GM18508 (cell line): Measurements from ENCODE around the gene BAHCC1.

ENCODE experiments used
- ATAC-seq: cut with Tn5 transposase; IDR thresholded peaks from one replicate; pipeline ENCODE4 v1.9.1; 2021; ENCODE audit warnings: moderate number of reproducible peaks; ENCODE audit not compliant: insufficient read depth, unreplicated experiment

BAHCC1 gene

DNA sequence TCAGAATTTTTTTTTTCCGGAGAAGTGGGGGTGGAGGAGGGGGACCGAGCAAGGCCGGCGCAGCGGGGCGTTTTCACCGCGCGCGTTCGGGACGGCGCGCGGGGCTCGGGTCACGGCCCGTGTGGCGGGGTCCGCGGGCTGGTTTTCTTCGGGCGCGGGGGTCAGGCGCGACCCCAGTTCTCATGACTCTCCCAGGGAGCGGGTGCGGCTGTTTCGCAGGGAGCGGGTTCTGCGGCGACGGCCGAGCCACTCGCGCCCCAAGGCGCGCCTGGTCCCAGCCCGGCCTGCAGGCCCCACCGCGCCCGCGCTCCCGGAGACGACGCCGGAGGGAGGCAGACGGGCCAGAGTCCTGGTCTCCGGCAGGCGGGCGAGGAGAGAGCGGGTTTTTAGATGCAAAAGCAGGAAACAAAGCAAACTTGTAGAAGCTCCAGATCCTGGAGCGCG, 1.0 kb downstream of the BAHCC1 start:
- ATAC-seq: no peak

DNA sequence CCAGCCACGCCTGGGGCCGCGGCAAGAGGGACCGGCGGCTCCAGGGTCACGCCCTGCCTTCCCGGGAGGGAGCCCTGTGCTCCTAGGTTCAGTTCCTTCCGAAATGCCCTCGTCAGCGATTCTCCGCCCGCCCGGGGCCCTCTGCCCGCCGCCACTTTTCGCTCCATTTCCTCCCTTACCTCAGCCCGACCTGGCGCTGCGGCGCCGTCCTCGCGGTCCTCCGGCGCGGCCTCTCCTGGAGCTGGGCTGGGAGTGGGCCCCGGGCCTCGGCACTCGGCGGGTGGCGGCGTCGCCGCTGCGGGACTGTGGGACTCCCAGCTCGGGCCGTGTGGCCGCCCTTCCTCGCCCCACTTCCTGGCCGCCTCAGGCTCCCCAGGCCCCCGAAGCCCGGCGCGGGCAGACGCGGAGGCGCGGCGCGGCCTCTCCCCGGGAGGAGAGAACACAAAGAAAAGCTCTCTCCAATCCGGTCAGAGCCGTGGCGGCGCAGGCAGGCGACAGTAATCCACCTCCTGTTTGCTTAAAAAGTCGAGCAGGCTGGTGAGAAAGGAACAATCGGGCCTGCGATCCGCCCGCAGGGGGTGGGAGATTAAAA, 1.6 kb downstream of the BAHCC1 start:
- ATAC-seq: no peak

DNA sequence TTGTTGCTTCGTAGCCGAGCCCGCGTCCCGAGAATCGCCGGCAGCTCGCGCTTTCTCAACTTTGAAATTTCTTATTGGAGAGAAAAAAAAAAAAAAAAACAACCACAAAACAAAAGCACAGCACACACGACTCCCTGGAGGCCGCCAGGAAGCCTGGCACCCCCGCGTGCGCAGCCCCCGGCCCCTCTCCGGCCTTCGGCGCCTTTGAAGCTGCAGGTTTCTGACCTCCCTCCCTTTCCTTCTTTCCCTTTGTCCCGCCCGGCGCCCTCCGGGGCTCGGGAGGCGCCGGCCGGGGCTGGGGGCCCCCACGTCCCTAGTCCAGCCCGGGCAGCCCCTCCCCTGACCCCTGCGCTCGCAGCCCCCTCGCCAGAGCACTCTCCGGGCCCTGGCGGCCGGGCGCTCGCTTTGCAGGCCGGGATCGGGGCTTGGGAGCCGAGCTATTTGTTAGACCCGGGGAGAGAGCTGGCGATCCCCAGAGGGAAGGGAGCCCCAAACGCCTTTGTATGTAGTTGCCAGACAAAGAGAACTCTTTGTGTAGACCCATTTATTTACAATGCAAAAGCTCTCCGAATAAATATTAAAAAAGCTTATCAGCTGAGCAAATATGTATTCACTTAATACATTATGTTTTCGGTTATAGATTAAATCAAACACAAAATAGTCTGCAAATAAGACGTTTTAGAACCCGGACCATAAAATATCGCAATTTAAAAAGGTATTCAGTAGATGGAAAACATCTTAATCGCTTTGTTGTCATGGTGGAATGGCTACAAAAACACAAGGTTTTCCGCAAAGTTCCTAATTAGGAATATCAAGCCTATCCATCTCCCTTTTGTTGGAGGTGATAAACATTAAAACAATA, 2.3 kb downstream of the BAHCC1 start:
- no peak for ATAC-seq

DNA sequence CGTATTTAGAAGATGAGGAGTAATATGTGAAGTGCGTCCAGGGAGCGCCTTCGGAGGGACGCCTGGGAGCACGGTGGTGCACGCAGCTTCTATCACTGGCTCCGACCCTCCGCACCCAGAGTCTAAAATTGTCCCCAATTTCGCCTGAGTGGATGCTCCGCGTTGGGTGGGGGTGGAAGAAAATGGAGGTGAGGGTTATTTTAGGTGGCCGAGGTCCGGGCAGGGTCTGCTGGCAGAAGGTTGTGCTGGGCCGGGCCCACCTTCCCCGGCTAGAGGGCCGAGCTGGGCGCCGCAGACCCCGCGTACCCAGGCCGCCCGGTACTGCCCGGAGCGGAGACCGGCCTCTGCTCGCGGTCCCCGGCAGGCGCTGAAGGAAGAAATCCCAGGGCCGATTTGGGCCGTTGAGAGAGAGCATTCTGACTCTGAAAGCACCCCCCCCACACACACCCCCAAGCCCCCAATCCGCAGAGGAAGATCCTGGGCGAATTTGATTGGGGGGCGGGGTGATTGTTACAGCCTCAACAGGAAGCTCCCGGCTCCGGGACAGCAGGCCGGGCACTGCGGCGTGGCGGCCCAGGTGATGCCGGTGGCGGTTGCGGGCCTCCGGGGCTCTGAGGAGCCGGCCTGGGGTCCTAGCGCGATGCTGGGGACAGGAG, 3.0 kb downstream of the BAHCC1 start:
- ATAC-seq: no peak

DNA sequence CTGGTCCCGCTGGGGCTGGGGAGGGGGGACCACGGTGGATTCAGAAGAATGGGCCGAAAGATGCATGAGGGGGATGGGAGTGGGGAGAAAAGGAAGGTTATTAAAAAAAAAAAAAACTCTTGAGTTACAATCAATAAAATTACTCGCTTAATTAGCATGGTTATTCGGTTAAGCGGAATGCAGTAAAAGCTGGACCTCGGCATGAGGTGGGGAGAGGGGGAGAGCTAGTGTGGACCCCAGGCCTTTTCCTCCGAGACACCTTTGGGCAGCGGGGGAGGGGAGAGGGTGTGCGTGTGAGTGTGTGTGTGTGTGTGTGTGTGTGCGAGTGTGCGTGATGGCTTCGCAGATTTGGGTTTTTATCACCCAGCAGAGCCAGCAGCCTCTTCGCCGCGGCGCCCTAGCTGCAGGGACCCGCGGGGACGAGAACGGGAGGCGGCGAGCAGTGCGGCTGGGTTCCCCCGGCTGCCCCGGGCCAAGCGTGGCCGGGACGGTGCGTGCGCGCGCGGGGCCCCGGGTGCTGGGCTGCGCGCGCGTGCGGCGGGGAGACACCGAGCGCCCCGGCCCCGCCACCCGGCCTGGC, 3.7 kb downstream of the BAHCC1 start:
- no peak for ATAC-seq

DNA sequence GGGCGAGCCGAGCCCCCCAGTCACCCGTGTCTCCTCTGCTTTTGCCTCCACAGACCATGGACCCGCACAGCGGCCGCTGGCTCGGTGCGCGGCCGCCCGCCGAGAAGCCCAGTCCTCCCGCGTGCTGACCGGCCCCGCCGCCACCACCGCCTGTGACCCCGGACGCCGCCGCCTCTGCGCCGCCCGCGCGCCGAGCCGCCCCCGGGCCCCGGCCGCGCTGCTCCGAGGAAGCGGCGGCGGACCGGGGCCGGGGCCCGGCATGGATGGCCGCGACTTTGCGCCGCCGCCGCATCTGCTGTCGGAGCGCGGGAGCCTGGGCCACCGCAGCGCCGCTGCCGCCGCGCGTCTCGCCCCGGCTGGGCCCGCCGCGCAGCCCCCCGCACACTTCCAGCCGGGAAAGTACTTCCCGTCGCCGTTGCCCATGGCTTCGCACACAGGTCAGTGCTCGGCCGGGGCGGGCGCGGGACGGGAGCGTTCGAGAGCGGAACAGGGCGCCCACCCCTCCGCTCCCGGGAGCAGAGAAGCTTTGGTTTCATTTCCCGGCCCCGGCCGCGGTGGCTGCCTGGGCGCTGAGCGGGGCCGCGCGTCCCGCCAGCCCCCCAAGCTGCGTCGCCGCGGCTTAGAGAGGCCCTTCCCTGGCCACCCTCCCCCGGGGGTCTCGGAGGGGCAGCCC, 4.4 kb downstream of the BAHCC1 start:
- ATAC-seq: no peak

DNA sequence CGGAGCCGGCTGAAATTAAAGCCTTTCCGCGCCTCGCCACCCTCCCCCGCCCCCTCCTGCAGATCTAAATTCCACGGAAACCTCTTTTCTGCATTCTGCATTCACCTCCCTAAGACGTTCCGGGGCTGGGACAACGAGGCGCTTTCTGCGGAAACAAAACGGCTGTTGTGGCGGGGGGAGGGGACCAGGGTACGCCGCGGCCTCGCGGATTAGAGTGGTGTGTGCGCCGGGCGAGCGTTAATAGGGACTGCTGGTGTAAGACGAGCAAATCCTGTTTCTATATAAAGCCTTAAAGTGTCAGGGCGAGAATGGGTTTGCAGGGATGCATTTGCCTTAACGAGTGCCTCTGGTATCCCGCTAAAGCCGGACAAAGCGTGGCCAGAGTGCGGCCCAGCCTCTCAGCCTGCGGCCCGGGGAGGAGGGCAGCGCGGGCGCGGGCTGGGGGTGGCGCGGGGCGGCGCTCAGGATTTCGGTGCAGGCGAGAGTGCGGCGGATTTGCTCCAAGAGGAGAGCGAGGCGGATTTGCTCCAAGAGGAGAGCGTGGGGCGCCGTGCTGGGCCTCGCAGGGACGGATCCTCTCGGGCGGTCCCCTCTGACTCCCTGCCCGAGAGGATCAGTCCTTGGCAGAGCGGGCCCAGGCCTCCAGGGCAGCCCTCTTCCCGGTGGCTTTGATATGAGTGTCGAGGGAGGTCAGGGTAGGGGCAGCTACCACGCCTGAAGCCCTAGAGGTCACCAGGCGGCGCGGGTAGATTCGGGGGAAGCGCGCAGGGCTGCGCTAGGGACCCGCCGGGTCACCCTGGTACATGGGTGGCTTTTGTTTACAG, 5.1 kb downstream of the BAHCC1 start:
- no peak for ATAC-seq

DNA sequence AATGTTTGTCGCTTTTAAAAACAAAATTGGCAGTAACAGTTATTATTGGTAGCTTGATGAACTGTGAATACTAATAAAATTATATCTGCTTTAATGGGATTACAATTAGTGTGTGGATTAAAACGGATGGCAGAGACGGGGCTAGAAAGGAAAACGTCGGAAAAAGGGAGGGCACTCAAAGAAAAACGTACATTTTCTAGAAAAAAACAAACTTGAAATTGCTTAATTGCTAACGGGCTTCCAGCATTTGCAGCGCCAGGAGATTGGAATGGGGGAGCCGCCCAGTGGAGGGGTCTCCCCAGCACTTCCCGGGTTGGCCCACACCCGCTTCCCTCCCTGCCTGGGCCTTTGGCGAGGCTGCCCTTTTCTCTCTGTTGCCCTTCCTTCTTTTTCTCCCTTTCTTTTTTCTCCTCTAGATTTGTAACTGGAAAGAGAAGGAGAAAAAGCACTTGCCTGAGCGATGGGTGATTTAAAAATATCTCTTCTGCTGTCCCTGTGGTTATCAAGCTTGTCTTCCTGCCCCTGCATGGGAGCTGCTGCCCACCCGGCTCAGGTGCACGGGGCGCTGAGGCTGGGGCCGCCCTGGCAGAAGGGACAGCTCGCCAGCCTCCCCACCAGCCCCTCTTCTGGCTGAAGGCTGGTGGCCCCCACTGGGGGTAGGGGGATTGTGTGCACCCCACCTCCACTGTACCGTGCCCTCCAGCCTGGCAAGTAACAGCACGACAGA, 5.9 kb downstream of the BAHCC1 start:
- no peak for ATAC-seq

DNA sequence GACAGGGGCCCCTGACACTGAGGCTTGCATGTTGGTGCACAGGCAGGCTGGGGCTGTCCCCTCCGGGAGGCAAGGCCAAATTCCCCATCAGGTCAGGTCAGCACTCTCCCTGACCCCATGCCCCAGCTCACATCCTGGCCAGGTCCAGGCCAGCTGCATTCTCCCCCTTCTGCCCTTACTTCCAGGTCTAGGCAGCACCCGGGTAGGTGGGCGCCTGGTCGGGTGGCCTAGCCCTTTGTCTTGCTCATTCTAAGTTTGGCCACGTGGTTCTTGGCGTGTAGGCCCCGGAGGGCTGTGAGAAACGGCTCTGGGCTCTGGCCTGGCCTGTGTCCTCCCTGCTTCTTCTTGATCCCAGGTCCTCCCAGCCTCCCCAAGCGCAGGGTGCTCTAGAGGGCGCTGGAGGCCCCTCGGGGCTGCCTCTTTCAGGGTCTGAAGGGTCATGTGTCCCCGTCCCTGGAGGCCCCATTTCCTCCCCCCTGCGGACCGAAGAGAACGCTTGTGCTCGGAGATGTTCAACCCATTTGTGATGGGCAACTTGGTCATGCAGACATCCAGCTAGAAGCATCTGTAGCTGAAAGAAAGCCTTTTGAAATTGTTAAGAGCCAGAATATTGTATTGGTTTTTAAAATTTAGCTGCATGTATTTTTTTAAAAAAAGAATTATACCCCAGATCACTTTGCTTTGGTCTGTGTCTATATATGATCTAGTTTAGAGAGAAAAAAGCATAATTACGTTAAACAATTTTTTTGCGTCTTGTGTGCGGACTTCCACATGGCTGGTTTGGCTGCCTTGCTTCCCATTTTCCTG, 6.7 kb downstream of the BAHCC1 start:
- no peak for ATAC-seq

DNA sequence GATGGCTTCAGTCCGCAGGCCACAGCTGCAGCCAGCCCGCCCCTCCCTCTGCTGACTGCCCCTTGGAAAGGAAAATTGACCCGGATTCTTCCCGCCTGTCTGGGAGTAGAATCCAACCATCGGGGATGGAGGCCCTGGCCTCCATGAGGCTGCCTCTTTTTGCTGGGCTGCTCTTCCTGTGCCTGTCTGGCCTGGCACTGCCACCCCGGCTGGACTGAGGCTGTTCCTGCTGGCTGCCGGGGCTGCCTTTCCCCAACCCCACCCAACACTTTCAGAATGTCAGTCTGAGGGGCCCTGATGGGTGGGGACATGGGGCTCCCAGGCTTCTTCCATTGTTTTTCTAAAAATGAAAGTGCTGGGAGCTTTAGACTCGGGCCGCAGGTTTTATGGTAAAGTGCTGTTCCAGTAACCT, 7.3 kb downstream of the BAHCC1 start:
- ATAC-seq: no peak

DNA sequence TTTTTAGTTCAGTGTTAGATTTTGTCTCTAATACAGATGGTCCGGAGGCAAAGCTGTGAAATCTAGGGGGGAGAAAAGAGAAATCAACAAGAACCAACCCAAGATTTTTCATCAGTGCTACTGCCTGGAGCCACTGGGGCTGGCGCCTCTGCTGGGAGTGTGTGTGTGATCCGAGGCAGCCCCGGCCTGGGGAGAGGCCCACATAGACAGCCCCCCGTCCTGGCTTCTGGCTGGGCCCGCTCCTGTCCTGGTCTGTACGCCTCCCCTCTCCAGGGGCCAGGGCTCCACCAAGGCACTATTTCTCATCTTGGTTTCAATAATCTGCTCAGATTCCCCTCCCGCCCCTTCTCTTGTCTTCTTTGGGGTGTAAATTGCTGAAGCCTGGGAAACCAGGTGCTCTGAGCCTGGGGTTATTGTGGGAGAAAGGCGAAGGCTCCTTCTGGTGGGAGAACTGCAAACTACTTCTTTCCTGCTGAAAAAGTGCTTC, 7.8 kb downstream of the BAHCC1 start:
- ATAC-seq: no peak

DNA sequence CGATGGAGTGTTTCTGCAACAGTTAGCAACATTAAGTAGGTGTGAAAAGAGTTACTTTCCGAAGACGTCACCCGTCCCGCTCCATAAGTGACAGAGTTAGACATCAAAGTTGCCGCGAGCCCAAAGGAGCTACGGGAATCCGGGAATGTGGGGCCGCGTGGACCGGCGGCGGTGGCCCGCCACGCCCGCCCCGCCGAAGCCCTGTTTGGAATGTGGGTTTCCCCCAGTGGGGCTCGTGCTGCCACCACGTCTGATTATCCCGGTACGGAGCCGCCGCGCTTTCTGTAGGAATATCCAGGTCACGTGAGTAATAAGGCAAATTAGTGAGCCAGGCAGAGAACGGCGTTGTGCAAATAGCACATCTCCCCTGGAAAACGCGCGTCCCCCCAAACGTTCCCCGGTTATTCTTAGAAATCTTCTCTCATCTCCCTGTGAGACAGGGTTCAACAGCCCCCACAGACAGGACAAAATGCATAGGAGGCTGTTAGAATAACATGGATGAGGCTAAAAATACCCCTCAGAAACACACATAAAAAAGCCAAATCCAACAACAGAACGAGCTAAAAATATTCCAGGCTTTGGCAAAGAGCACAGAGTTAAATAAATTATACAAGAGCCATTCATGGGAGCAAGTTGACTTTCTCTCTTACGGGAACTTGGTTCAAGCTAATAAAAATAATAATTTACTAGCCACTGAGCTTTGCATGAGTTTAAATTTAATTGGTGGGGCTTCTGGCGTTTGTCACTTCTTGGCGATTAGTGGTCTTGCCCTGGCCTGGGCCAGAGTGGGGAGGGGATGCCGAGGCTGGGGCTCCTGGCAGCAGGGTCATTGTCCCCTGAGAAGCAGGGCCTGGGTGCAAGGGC, 8.6 kb downstream of the BAHCC1 start:
- no peak for ATAC-seq

DNA sequence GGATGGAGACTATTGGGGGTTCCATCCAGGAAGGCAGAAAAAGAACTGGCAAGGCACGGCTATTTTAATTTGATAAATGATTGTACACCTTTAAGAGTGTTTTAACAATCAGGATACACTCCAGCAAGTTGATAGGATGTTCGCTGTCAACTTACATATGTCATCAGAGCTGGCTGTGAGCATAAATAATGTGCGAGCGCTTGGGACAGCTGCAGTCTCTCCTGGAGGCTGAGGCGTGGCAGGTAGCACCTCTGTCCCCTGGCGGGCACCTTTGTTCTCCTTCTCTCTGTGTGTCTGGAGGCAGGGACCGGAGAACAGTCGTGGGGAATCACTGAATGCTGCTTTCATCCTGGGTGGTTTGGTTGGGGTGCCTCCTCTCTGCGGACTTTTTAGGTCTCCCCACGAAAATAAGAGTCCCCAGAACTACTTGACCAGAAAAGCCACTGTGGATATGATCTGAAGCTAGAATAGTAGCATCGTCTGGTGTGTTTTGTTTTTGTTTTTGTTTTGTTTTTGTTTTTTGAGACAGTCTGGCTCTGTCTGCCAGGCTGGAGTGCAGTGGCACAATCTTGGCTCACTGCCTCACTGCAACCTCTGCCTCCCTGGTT, 9.4 kb downstream of the BAHCC1 start:
- no peak for ATAC-seq

DNA sequence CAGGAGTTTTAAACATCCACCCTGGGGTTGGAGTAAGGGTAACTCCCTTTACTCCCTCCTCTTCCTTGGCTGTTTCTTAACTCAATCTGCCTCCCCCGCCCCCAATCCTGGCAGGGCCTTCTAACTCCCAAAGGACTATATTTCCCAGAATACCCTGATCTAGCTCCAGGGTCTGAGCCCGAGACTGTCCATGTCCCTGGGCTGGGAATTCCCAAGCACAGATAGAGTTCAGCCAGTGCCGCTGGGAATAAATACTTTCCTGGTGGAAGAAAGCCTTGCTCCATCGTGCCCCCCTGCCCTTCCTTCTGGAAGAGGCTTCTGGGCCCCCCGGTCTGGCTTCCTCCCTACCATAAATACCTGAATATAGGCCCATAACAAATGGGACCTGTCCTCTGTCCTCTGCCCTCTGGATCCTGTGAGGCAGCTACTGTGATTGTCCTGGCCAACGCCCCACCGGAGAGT, 10.2 kb downstream of the BAHCC1 start:
- no peak for ATAC-seq

DNA sequence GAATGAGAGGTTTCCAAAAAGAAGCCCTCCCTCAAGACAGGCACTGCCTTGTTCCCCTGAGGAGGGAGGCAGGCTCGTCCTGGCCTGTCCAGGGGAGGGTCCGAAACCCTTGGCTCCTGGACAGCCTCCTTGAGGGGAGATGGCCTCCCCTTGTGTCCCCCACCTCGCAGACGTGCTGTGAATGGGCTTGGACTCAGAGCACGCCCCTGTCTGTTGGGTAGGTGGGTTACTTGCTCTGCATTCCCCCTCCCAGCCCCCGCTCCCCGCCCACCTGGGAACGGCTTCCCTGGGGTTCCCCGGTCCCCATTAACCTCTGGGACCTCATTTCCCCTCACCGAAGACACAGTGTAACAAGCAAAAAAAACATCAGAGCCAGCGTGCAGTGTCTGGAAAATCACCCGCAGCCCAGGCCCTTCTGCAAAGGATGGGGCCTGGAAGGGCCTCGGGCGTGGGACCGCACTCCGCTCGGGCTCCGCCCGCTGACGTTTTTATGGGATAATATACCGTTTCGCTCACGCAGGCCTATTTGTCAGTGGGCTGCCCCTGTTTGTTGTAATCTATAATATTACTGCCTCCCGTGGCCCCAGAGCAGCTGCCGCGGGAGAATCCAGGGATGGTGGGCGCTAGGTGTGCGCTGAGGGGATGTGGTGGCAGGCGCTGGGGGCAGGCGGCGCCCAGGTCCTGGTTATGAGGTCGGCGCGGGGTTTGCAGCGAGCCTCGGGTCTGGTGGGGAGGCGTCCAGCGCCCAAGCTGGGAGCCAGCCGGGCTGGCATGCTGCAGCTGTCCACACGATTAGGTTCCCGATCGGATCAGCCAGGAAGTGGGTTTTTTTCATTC, 11.1 kb downstream of the BAHCC1 start:
- no peak for ATAC-seq

DNA sequence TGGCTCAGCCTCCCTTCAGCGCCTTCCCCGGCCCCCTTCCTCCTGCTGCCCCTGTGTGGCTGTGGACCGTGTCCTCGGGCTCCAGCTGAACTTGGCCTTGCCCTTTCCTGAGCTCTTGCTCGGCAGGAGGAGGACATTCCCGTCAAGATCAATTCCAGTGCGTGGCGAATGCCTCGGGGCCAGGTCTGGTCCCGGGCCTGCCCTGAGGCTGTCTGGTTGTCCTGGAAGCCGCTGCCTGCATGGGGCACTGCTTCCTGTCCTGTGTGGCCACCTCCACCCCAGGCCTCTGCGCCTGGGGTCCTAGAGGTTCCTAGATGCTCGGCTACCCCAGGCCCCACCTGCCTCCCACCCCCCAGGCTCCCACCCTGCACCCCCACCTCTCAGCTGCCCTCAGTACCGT, 12.8 kb downstream of the BAHCC1 start:
- ATAC-seq: no peak
